Measurements from ENCODE around the gene TMEM41B.
"Not testable (repeated sequence)": the region's sequence is repeated elsewhere in the genome, so short reads cannot be mapped to it uniquely, and the experiment has no call there.

TMEM41B gene

GRCh38 chr11:9314291-9315077, at the start of gene TMEM41B:
Gene TMEM41B, minus strand, starts transcription at chr11:9314593. Its CDS starts 152 bp downstream, at chr11:9314441.
- in situ Hi-C loops (cut with MboI; ENCODE audit: low sequenced_read_pairs): no loop called here

- in situ Hi-C loops (cut with MboI; ENCODE audit: low sequenced_read_pairs): no loop called here
Observed at GRCh38 chr11:9362393-9362863, 48.0 kb upstream of the TMEM41B start.

- in situ Hi-C loops (cut with MboI; ENCODE audit: low sequenced_read_pairs): not testable (repeated sequence)
Observed at GRCh38 chr11:9360862-9361622, 46.6 kb upstream of the TMEM41B start.

GRCh38 chr11:9357041-9357440, 42.6 kb upstream of the TMEM41B start:
- in situ Hi-C loops (cut with MboI; ENCODE audit: low sequenced_read_pairs): no loop called here

GRCh38 chr11:9351321-9351881, 37.0 kb upstream of the TMEM41B start:
- in situ Hi-C loops (cut with MboI; ENCODE audit: low sequenced_read_pairs): no loop called here

GRCh38 chr11:9347779-9348178, 33.4 kb upstream of the TMEM41B start:
- in situ Hi-C loops (cut with MboI; ENCODE audit: low sequenced_read_pairs): not testable (repeated sequence)

- in situ Hi-C loops (cut with MboI; ENCODE audit: low sequenced_read_pairs): no loop called here
Observed at GRCh38 chr11:9347100-9347499, 32.7 kb upstream of the TMEM41B start.

GRCh38 chr11:9344061-9344680, 29.8 kb upstream of the TMEM41B start:
- in situ Hi-C loops (cut with MboI; ENCODE audit: low sequenced_read_pairs): no loop called here

GRCh38 chr11:9341638-9342178, 27.3 kb upstream of the TMEM41B start:
- in situ Hi-C loops (cut with MboI; ENCODE audit: low sequenced_read_pairs): no loop called here

GRCh38 chr11:9332655-9333054, 18.3 kb upstream of the TMEM41B start:
- in situ Hi-C loops (cut with MboI; ENCODE audit: low sequenced_read_pairs): no loop called here

- in situ Hi-C loops (cut with MboI; ENCODE audit: low sequenced_read_pairs): no loop called here
Observed at GRCh38 chr11:9330387-9331384, 16.3 kb upstream of the TMEM41B start.

GRCh38 chr11:9320047-9320446, 5.7 kb upstream of the TMEM41B start:
- in situ Hi-C loops (cut with MboI; ENCODE audit: low sequenced_read_pairs): no loop called here

GRCh38 chr11:9319377-9320001, 5.1 kb upstream of the TMEM41B start:
- in situ Hi-C loops (cut with MboI; ENCODE audit: low sequenced_read_pairs): not testable (repeated sequence)

- in situ Hi-C loops (cut with MboI; ENCODE audit: low sequenced_read_pairs): not testable (repeated sequence)
Observed at GRCh38 chr11:9318442-9319376, 4.3 kb upstream of the TMEM41B start.

- in situ Hi-C loops (cut with MboI; ENCODE audit: low sequenced_read_pairs): no loop called here
Observed at GRCh38 chr11:9316334-9316733, 1.9 kb upstream of the TMEM41B start.

GRCh38 chr11:9315078-9315688, 790 bp upstream of the TMEM41B start:
- in situ Hi-C loops (cut with MboI; ENCODE audit: low sequenced_read_pairs): no loop called here

- in situ Hi-C loops (cut with MboI; ENCODE audit: low sequenced_read_pairs): no loop called here
Observed at GRCh38 chr11:9313648-9314290, 624 bp downstream of the TMEM41B start.

Measured in HL-60/S4 treated with retinoic acid at 250 ng/mL for 4 days and 3 days (cell line).